ENCODE results near the gene CDH12.

DNA sequence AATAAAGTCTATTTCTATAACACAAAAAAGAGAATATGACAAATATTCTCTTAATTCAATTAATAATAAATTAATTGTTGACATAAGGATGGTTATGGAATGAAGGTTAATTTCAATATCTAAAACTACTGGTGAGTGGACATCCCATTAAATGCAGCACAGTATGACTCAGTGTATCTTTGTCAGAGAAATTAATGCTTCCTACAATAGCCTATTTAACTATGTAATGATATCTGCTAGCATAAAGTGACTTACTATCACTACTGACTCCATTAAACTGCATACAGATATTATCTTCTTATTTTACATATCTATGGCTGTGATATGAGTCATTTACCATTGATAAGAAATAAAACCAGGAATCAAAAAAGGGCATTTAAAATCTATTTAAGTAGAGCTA lies 298.7 kb downstream of the CDH12 start:
- TF ChIP-seq, protein P1, sequence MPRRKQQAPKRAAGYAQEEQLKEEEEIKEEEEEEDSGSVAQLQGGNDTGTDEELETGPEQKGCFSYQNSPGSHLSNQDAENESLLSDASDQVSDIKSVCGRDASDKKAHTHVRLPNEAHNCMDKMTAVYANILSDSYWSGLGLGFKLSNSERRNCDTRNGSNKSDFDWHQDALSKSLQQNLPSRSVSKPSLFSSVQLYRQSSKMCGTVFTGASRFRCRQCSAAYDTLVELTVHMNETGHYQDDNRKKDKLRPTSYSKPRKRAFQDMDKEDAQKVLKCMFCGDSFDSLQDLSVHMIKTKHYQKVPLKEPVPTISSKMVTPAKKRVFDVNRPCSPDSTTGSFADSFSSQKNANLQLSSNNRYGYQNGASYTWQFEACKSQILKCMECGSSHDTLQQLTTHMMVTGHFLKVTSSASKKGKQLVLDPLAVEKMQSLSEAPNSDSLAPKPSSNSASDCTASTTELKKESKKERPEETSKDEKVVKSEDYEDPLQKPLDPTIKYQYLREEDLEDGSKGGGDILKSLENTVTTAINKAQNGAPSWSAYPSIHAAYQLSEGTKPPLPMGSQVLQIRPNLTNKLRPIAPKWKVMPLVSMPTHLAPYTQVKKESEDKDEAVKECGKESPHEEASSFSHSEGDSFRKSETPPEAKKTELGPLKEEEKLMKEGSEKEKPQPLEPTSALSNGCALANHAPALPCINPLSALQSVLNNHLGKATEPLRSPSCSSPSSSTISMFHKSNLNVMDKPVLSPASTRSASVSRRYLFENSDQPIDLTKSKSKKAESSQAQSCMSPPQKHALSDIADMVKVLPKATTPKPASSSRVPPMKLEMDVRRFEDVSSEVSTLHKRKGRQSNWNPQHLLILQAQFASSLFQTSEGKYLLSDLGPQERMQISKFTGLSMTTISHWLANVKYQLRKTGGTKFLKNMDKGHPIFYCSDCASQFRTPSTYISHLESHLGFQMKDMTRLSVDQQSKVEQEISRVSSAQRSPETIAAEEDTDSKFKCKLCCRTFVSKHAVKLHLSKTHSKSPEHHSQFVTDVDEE (CRISPR knock-in tag; IDR thresholded peaks at IDR 0.05): no peak
- TF ChIP-seq, protein P2, sequence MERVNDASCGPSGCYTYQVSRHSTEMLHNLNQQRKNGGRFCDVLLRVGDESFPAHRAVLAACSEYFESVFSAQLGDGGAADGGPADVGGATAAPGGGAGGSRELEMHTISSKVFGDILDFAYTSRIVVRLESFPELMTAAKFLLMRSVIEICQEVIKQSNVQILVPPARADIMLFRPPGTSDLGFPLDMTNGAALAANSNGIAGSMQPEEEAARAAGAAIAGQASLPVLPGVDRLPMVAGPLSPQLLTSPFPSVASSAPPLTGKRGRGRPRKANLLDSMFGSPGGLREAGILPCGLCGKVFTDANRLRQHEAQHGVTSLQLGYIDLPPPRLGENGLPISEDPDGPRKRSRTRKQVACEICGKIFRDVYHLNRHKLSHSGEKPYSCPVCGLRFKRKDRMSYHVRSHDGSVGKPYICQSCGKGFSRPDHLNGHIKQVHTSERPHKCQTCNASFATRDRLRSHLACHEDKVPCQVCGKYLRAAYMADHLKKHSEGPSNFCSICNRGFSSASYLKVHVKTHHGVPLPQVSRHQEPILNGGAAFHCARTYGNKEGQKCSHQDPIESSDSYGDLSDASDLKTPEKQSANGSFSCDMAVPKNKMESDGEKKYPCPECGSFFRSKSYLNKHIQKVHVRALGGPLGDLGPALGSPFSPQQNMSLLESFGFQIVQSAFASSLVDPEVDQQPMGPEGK (CRISPR knock-in tag; IDR thresholded peaks at IDR 0.05; ENCODE audit: borderline replicate concordance): no peak
- TF ChIP-seq CSDC2 (CRISPR knock-in tag; IDR thresholded peaks at IDR 0.05) (no peak), SNAI2 (CRISPR knock-in tag; IDR thresholded peaks at IDR 0.05) (no peak), ZFP3 (CRISPR knock-in tag; IDR thresholded peaks at IDR 0.05) (no peak), ZNF70 (CRISPR knock-in tag; IDR thresholded peaks at IDR 0.05) (no peak), TOX (CRISPR knock-in tag; IDR thresholded peaks at IDR 0.05; ENCODE audit: borderline replicate concordance) (no peak), ZNF565 (CRISPR knock-in tag; conservative IDR thresholded peaks at IDR 0.05; ENCODE audit: low read depth) (no peak)
- TF ChIP-seq, protein P3, sequence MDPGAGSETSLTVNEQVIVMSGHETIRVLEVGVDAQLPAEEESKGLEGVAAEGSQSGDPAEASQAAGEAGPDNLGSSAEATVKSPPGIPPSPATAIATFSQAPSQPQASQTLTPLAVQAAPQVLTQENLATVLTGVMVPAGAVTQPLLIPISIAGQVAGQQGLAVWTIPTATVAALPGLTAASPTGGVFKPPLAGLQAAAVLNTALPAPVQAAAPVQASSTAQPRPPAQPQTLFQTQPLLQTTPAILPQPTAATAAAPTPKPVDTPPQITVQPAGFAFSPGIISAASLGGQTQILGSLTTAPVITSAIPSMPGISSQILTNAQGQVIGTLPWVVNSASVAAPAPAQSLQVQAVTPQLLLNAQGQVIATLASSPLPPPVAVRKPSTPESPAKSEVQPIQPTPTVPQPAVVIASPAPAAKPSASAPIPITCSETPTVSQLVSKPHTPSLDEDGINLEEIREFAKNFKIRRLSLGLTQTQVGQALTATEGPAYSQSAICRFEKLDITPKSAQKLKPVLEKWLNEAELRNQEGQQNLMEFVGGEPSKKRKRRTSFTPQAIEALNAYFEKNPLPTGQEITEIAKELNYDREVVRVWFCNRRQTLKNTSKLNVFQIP (CRISPR knock-in tag; IDR thresholded peaks at IDR 0.05; ENCODE audit: borderline replicate concordance, low read depth): no peak
- TF ChIP-seq, protein P4, sequence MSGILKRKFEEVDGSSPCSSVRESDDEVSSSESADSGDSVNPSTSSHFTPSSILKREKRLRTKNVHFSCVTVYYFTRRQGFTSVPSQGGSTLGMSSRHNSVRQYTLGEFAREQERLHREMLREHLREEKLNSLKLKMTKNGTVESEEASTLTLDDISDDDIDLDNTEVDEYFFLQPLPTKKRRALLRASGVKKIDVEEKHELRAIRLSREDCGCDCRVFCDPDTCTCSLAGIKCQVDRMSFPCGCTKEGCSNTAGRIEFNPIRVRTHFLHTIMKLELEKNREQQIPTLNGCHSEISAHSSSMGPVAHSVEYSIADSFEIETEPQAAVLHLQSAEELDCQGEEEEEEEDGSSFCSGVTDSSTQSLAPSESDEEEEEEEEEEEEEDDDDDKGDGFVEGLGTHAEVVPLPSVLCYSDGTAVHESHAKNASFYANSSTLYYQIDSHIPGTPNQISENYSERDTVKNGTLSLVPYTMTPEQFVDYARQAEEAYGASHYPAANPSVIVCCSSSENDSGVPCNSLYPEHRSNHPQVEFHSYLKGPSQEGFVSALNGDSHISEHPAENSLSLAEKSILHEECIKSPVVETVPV (CRISPR knock-in tag; IDR thresholded peaks at IDR 0.05): no peak
